NCI-H524 treated with DMSO at 0.1 percent for 48 hours (cell line): ENCODE results near the gene C4BPB.

ENCODE experiments used
- DNase-seq: peaks from one replicate; lab custom pipeline; 2025; lab: John Stamatoyannopoulos, UW

The C4BPB gene

GRCh38 chr1:207145401-207146058, 56.9 kb downstream of the C4BPB start:
- no peak for DNase-seq
